IPS DF 19.7 (cell line): Measurements from ENCODE around the gene LCAT.
"Not testable (repeated sequence)": the region's sequence is repeated elsewhere in the genome, so short reads cannot be mapped to it uniquely, and the experiment has no call there.

Source experiments
- DNase-seq: peaks from one replicate; pipeline ENCODE4 v3.0.0-alpha.2; 2013; ENCODE audit warnings: low read depth, low spot score

Gene LCAT

GRCh38 chr16:67943619-67944504, at the start of gene LCAT:
TSS of gene LCAT (minus strand) at chr16:67944120. CDS start at chr16:67944101, 19 bp downstream.
- DNase-seq: no peak

GRCh38 chr16:67993207-67994039, 49.5 kb upstream of the LCAT start:
- no peak for DNase-seq

GRCh38 chr16:67992661-67993206, 48.8 kb upstream of the LCAT start:
- no peak for DNase-seq

- DNase-seq: no peak
Observed at GRCh38 chr16:67990018-67990386, 46.1 kb upstream of the LCAT start.

GRCh38 chr16:67989322-67990017, 45.5 kb upstream of the LCAT start:
- no peak for DNase-seq

- no peak for DNase-seq
Observed at GRCh38 chr16:67988675-67989074, 44.8 kb upstream of the LCAT start.

GRCh38 chr16:67987460-67988160, 43.7 kb upstream of the LCAT start:
- DNase-seq: no peak

- no peak for DNase-seq
Observed at GRCh38 chr16:67986949-67987348, 43.0 kb upstream of the LCAT start.

- DNase-seq: no peak
Observed at GRCh38 chr16:67982011-67982696, 38.2 kb upstream of the LCAT start.

- no peak for DNase-seq
Observed at GRCh38 chr16:67979955-67980678, 36.2 kb upstream of the LCAT start, which contains the start of gene DPEP3. TSS of gene DPEP3 (minus strand) at chr16:67980499. CDS start at chr16:67980380, 119 bp downstream.

- no peak for DNase-seq
Observed at GRCh38 chr16:67977469-67978227, 33.7 kb upstream of the LCAT start.

GRCh38 chr16:67977005-67977404, 33.1 kb upstream of the LCAT start:
- no peak for DNase-seq

- DNase-seq: no peak
Observed at GRCh38 chr16:67976205-67976604, 32.3 kb upstream of the LCAT start.

- DNase-seq: no peak
Observed at GRCh38 chr16:67975321-67976105, 31.6 kb upstream of the LCAT start.

- DNase-seq: not testable (repeated sequence)
Observed at GRCh38 chr16:67972285-67972684, 28.4 kb upstream of the LCAT start.

GRCh38 chr16:67971111-67971510, 27.2 kb upstream of the LCAT start:
- DNase-seq: no peak

- no peak for DNase-seq
Observed at GRCh38 chr16:67969254-67970039, 25.5 kb upstream of the LCAT start.
